ENCODE data around the gene PCGF3.

The PCGF3 gene

DNA sequence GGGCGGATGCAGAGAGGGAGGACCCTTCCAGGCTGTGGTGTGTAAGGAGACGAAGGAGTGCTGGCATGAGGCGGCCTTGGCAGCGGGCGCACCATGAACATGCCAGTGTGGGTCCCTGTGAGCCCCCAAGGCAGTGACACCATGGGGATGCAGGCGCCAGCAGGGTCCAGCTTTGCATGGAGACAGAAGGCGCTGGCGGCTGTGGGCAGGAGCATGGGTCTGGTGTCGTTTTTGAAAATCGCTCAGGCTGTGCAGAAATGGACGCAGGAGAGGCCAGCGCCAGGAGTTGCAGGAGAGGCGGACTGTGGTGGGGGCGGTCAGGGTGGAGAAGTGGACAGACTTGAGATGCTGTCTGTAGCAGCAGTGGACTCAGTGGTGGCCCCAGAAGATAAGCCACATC lies 56.1 kb downstream of the PCGF3 start:
- Histone ChIP-seq H3K4ac (ENCODE audit: low read depth in 1 of 2, low read length in 2 of 2) (no peak overlapping the region), H2BK5ac (ENCODE audit: low read depth, low read length, poor library complexity, severe bottlenecking) (no peak overlapping the region), H3K27ac (ENCODE audit: low read length, poor library complexity, severe bottlenecking) (no peak overlapping the region), H2AK5ac (ENCODE audit: low read length, severe bottlenecking) (no peak overlapping the region), H3K4me3 (ENCODE audit: insufficient read depth in 1 of 2, low read depth in 1 of 2, low read length in 2 of 2) (no peak overlapping the region), H3K36me3 (ENCODE audit: control insufficient read depth in 1 of 2, insufficient read depth in 2 of 2, low read depth in 1 of 2, low read length in 2 of 2) (peaks cover 70 to 72% of the 10 kb centered on the region in 2 experiments), H4K8ac (ENCODE audit: low read length) (no peak overlapping the region), H3K14ac (ENCODE audit: low read length in 2 of 2) (no peak overlapping the region), H3K9me3 (ENCODE audit: control insufficient read depth, low read length) (no peaks in the 10 kb centered on the region), H2BK120ac (ENCODE audit: low read depth, low read length) (no peak overlapping the region), H2AFZ (ENCODE audit: low read depth, low read length) (no peak overlapping the region), H2BK15ac (ENCODE audit: low read depth, poor library complexity, severe bottlenecking) (no peak overlapping the region), H3K4me1 (ENCODE audit: control insufficient read depth, insufficient read depth, low read depth, low read length) (peaks cover 25% of the 10 kb centered on the region), H3K18ac (ENCODE audit: low read depth in 1 of 2, low read length in 2 of 2) (no peak overlapping the region), H3K79me1 (replicated peaks; ENCODE audit: low read length, poor library complexity, severe bottlenecking) (peaks cover 34% of the 10 kb centered on the region), H3K9ac (ENCODE audit: low read length) (no peak overlapping the region), H3K23ac (ENCODE audit: low read length in 2 of 2) (no peak overlapping the region), H4K91ac (ENCODE audit: low read length) (no peak overlapping the region), H2BK12ac (ENCODE audit: low read length in 2 of 2) (no peak overlapping the region), H3K4me2 (ENCODE audit: low read length, poor library complexity, severe bottlenecking) (no peak overlapping the region), H3K27me3 (ENCODE audit: control insufficient read depth in 1 of 2, insufficient read depth in 1 of 2, low read length in 2 of 2) (no peaks in the 10 kb centered on the region)
- 97% methylated on average over 14 of the region's 14 CpGs for WGBS
- no peak for DNase-seq

DNA sequence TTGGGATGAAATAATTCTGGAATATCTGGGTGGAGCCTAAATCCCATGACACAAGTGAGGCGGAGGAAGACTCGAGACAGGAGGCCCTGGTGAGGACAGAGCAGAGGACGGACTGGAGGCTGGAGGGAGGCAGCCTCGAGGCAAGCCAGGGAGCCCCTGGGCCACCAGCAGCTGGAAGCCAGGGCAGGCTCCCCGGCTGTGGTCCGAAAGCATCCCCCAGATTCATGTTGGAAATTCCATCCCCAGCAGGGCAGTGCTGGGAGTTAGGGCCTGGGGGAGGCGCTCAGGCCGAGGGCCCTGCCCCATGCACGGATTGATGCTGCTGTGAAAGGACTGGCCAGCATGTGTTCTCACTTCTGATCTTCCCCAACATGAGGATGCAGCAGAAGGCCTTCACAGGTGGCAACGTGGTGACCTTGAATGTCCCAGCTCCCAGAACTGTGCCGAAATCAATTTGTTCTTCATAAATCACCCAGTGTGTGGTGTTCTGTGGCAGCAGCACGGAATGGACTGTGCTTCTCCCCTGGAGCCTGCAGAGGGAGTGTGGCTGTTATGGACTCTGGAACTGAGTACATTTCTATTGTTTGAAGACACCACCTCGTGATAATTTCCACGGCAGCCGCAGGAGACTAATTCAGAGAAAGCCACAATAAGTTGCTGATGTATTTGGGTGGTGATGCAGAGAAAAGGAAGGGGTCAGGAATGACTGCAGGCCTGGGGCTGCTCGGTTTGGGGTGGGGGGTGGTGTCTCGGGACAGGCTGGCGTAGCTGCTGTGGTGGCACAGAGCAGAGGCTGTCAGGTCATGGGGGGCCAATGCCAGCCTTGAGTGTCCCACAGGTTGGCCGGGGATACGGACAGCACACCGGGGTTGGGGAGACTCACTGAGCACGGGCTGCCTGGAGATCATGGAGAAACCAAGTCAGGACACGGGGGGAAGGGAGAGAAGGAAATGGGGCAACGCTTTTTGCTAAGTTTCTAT lies 56.9 kb downstream of the PCGF3 start:
- H3K4me3 ChIP-seq (ENCODE audit: insufficient read depth in 1 of 2, low read depth in 1 of 2, low read length in 2 of 2) = no peak overlapping the region
- H3K36me3 ChIP-seq (ENCODE audit: control insufficient read depth in 1 of 2, insufficient read depth in 2 of 2, low read depth in 1 of 2, low read length in 2 of 2) = peaks cover 70 to 74% of the 10 kb centered on the region in 2 experiments

DNA sequence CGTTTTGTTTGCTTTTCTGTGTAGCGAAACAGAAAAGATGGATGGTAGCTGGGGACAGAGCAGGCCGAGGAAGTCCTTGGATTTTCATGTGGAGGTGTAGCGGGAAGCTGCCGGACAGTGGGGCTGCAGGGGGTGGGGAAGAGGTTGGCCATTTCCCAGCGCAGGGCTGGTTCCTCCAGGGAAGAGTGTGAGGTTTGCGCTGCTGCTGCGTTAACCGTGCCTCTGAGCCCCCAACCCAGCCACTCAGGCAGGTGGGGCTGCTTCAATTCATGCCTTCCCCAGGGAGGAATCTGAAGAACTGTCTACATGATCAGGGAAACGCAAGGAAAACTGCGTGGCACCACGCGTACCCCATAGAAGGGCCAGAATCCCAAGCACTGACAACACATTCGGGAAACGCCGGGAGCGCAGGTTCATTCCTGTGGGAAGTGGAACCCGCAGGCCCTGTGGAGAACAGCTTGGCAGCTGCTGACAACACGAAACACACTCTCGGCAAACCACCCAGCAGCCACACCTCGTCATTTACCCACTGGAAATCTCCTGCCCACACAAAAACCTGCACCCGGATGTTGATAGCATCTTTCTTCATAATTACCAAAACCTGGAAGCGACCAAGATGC lies 57.7 kb downstream of the PCGF3 start:
- 97% methylated on average over 23 of the region's 23 CpGs for WGBS

More for the DNA sequence above, 56.9 kb downstream of the PCGF3 start:
- Histone ChIP-seq H2BK12ac (ENCODE audit: low read length in 2 of 2) (no peak overlapping the region), H2AK5ac (ENCODE audit: low read length, severe bottlenecking) (no peak overlapping the region), H3K4me2 (ENCODE audit: low read length, poor library complexity, severe bottlenecking) (no peak overlapping the region), H3K18ac (ENCODE audit: low read depth in 1 of 2, low read length in 2 of 2) (no peak overlapping the region), H3K23ac (ENCODE audit: low read length in 2 of 2) (no peak overlapping the region), H3K79me1 (replicated peaks; ENCODE audit: low read length, poor library complexity, severe bottlenecking) (peaks cover 31% of the 10 kb centered on the region), H2AFZ (ENCODE audit: low read depth, low read length) (no peak overlapping the region), H3K9ac (ENCODE audit: low read length) (no peak overlapping the region), H2BK120ac (ENCODE audit: low read depth, low read length) (no peak overlapping the region), H3K27me3 (ENCODE audit: control insufficient read depth in 1 of 2, insufficient read depth in 1 of 2, low read length in 2 of 2) (no peaks in the 10 kb centered on the region), H2BK15ac (ENCODE audit: low read depth, poor library complexity, severe bottlenecking) (no peak overlapping the region), H3K4ac (ENCODE audit: low read depth in 1 of 2, low read length in 2 of 2) (no peak overlapping the region), H3K4me1 (ENCODE audit: control insufficient read depth, insufficient read depth, low read depth, low read length) (peaks cover 27% of the 10 kb centered on the region), H2BK5ac (ENCODE audit: low read depth, low read length, poor library complexity, severe bottlenecking) (no peak overlapping the region), H3K14ac (ENCODE audit: low read length in 2 of 2) (no peak overlapping the region), H3K27ac (ENCODE audit: low read length, poor library complexity, severe bottlenecking) (no peak overlapping the region), H4K8ac (ENCODE audit: low read length) (peak overlapping the region; percentile 19), H3K9me3 (ENCODE audit: control insufficient read depth, low read length) (no peaks in the 10 kb centered on the region), H4K91ac (ENCODE audit: low read length) (no peak overlapping the region)
- WGBS = 97% methylated on average over 24 of the region's 24 CpGs
- DNase-seq = no peak

DNA sequence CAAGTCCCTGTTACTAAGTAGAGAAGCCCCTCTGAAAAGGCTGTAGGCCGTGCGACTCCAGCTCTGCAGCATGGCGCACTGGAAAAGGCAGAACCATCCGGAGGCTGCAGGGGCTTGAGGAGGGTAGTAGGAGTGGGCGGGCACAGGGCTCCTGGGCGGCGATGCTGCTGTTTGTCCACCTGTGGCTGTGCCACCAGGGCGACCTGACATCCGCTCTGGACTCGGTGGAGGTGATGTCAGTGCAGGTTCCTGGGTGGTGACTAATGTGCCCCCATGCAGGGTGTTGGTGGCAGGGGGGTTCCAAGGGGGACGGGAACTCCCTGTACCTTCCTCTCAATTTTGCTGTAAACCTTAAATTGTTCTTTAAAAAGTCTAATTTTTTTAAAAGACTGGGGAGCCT lies 58.3 kb downstream of the PCGF3 start:
- Histone ChIP-seq H3K4me2 (ENCODE audit: low read length, poor library complexity, severe bottlenecking) (no peak overlapping the region), H2AFZ (ENCODE audit: low read depth, low read length) (no peak overlapping the region), H3K4me1 (ENCODE audit: control insufficient read depth, insufficient read depth, low read depth, low read length) (peaks cover 28% of the 10 kb centered on the region), H3K4me3 (ENCODE audit: insufficient read depth in 1 of 2, low read depth in 1 of 2, low read length in 2 of 2) (no peak overlapping the region), H3K9ac (ENCODE audit: low read length) (no peak overlapping the region), H3K18ac (ENCODE audit: low read depth in 1 of 2, low read length in 2 of 2) (no peak overlapping the region), H3K23ac (ENCODE audit: low read length in 2 of 2) (no peak overlapping the region), H3K4ac (ENCODE audit: low read depth in 1 of 2, low read length in 2 of 2) (no peak overlapping the region), H3K9me3 (ENCODE audit: control insufficient read depth, low read length) (no peaks in the 10 kb centered on the region), H4K8ac (ENCODE audit: low read length) (no peak overlapping the region), H2BK15ac (ENCODE audit: low read depth, poor library complexity, severe bottlenecking) (no peak overlapping the region), H3K27me3 (ENCODE audit: control insufficient read depth in 1 of 2, insufficient read depth in 1 of 2, low read length in 2 of 2) (no peaks in the 10 kb centered on the region), H3K14ac (ENCODE audit: low read length in 2 of 2) (no peak overlapping the region), H2BK12ac (ENCODE audit: low read length in 2 of 2) (no peak overlapping the region), H2AK5ac (ENCODE audit: low read length, severe bottlenecking) (no peak overlapping the region), H3K36me3 (ENCODE audit: control insufficient read depth in 1 of 2, insufficient read depth in 2 of 2, low read depth in 1 of 2, low read length in 2 of 2) (peaks cover 73 to 81% of the 10 kb centered on the region in 2 experiments), H2BK5ac (ENCODE audit: low read depth, low read length, poor library complexity, severe bottlenecking) (no peak overlapping the region), H3K27ac (ENCODE audit: low read length, poor library complexity, severe bottlenecking) (no peak overlapping the region), H2BK120ac (ENCODE audit: low read depth, low read length) (no peak overlapping the region), H4K91ac (ENCODE audit: low read length) (peak overlapping the region; percentile 36), H3K79me1 (replicated peaks; ENCODE audit: low read length, poor library complexity, severe bottlenecking) (peaks cover 27% of the 10 kb centered on the region)
- over 99% methylated on average over 8 of the region's 11 CpGs for WGBS
- no peak for DNase-seq

More for the DNA sequence above, 57.7 kb downstream of the PCGF3 start:
- Histone ChIP-seq H3K4me2 (ENCODE audit: low read length, poor library complexity, severe bottlenecking) (no peak overlapping the region), H3K27me3 (ENCODE audit: control insufficient read depth in 1 of 2, insufficient read depth in 1 of 2, low read length in 2 of 2) (no peaks in the 10 kb centered on the region), H3K4ac (ENCODE audit: low read depth in 1 of 2, low read length in 2 of 2) (no peak overlapping the region), H3K4me1 (ENCODE audit: control insufficient read depth, insufficient read depth, low read depth, low read length) (peaks cover 27% of the 10 kb centered on the region), H2BK12ac (ENCODE audit: low read length in 2 of 2) (no peak overlapping the region), H3K36me3 (ENCODE audit: control insufficient read depth in 1 of 2, insufficient read depth in 2 of 2, low read depth in 1 of 2, low read length in 2 of 2) (peaks cover 73 to 75% of the 10 kb centered on the region in 2 experiments), H2BK15ac (ENCODE audit: low read depth, poor library complexity, severe bottlenecking) (no peak overlapping the region), H2AFZ (ENCODE audit: low read depth, low read length) (no peak overlapping the region), H3K4me3 (ENCODE audit: insufficient read depth in 1 of 2, low read depth in 1 of 2, low read length in 2 of 2) (no peak overlapping the region), H4K8ac (ENCODE audit: low read length) (no peak overlapping the region), H4K91ac (ENCODE audit: low read length) (no peak overlapping the region), H2BK120ac (ENCODE audit: low read depth, low read length) (no peak overlapping the region), H3K27ac (ENCODE audit: low read length, poor library complexity, severe bottlenecking) (no peak overlapping the region), H3K9me3 (ENCODE audit: control insufficient read depth, low read length) (no peaks in the 10 kb centered on the region), H3K14ac (ENCODE audit: low read length in 2 of 2) (no peak overlapping the region), H2AK5ac (ENCODE audit: low read length, severe bottlenecking) (no peak overlapping the region), H3K18ac (ENCODE audit: low read depth in 1 of 2, low read length in 2 of 2) (no peak overlapping the region), H2BK5ac (ENCODE audit: low read depth, low read length, poor library complexity, severe bottlenecking) (no peak overlapping the region), H3K79me1 (replicated peaks; ENCODE audit: low read length, poor library complexity, severe bottlenecking) (peaks cover 29% of the 10 kb centered on the region), H3K23ac (ENCODE audit: low read length in 2 of 2) (no peak overlapping the region), H3K9ac (ENCODE audit: low read length) (no peak overlapping the region)
- DNase-seq = no peak

Measured in mesenchymal stem cell (in vitro differentiated cells and primary cell).